ENCODE data around the gene SYT9.
"Not testable (repeated sequence)": the region's sequence is repeated elsewhere in the genome, so short reads cannot be mapped to it uniquely, and the experiment has no call there.

SYT9 gene

GRCh38 chr11:7307836-7308235, 56.1 kb downstream of the SYT9 start:
- DNase-seq (ENCODE audit: low read depth) = no peak
- H3K27me3 ChIP-seq (replicated peaks; ENCODE audit: control insufficient read depth, insufficient read depth, low read length) = no peaks in the 10 kb centered on the region
- no peaks in the 10 kb centered on the region for H3K9me3 ChIP-seq (ENCODE audit: control insufficient read depth, low read length)
- H3K9ac ChIP-seq (ENCODE audit: low read length) = no peak overlapping the region
- H3K4me1 ChIP-seq (ENCODE audit: control insufficient read depth, insufficient read depth, low read length) = no peaks in the 10 kb centered on the region
- no peak overlapping the region for H3K4me3 ChIP-seq (ENCODE audit: low read length)
- no peaks in the 10 kb centered on the region for H3K36me3 ChIP-seq (ENCODE audit: control insufficient read depth, insufficient read depth, low read length, severe bottlenecking)

GRCh38 chr11:7311903-7312302, 60.2 kb downstream of the SYT9 start:
- no peaks in the 10 kb centered on the region for H3K4me1 ChIP-seq (ENCODE audit: control insufficient read depth, insufficient read depth, low read length)
- H3K9me3 ChIP-seq (ENCODE audit: control insufficient read depth, low read length) = peaks cover 2% of the 10 kb centered on the region
- DNase-seq (ENCODE audit: low read depth) = no peak
- H3K4me3 ChIP-seq (ENCODE audit: low read length) = no peak overlapping the region
- no peak overlapping the region for H3K9ac ChIP-seq (ENCODE audit: low read length)
- peaks cover 6% of the 10 kb centered on the region for H3K27me3 ChIP-seq (replicated peaks; ENCODE audit: control insufficient read depth, insufficient read depth, low read length)
- H3K36me3 ChIP-seq (ENCODE audit: control insufficient read depth, insufficient read depth, low read length, severe bottlenecking) = no peaks in the 10 kb centered on the region

GRCh38 chr11:7314811-7315604, 63.3 kb downstream of the SYT9 start:
- Histone ChIP-seq H3K4me1 (ENCODE audit: control insufficient read depth, insufficient read depth, low read length) (no peaks in the 10 kb centered on the region), H3K27me3 (replicated peaks; ENCODE audit: control insufficient read depth, insufficient read depth, low read length) (peaks cover 12% of the 10 kb centered on the region), H3K4me3 (ENCODE audit: low read length) (no peak overlapping the region), H3K9me3 (ENCODE audit: control insufficient read depth, low read length) (peaks cover 2% of the 10 kb centered on the region), H3K9ac (ENCODE audit: low read length) (no peak overlapping the region), H3K36me3 (ENCODE audit: control insufficient read depth, insufficient read depth, low read length, severe bottlenecking) (no peaks in the 10 kb centered on the region)
- no peak for DNase-seq (ENCODE audit: low read depth)

- Histone ChIP-seq H3K36me3 (ENCODE audit: control insufficient read depth, insufficient read depth, low read length, severe bottlenecking) (no peaks in the 10 kb centered on the region), H3K4me1 (ENCODE audit: control insufficient read depth, insufficient read depth, low read length) (no peaks in the 10 kb centered on the region), H3K9ac (ENCODE audit: low read length) (no peak overlapping the region), H3K27me3 (replicated peaks; ENCODE audit: control insufficient read depth, insufficient read depth, low read length) (peaks cover 7% of the 10 kb centered on the region), H3K4me3 (ENCODE audit: low read length) (no peak overlapping the region), H3K9me3 (ENCODE audit: control insufficient read depth, low read length) (peaks cover 2% of the 10 kb centered on the region)
- no peak for DNase-seq (ENCODE audit: low read depth)
These were observed 67.8 kb downstream of the SYT9 start for GRCh38 chr11:7319501-7319900.

- Histone ChIP-seq H3K27me3 (replicated peaks; ENCODE audit: control insufficient read depth, insufficient read depth, low read length) (peaks cover 6% of the 10 kb centered on the region), H3K4me1 (ENCODE audit: control insufficient read depth, insufficient read depth, low read length) (no peaks in the 10 kb centered on the region), H3K9ac (ENCODE audit: low read length) (no peak overlapping the region), H3K36me3 (ENCODE audit: control insufficient read depth, insufficient read depth, low read length, severe bottlenecking) (no peaks in the 10 kb centered on the region), H3K9me3 (ENCODE audit: control insufficient read depth, low read length) (peaks cover 2% of the 10 kb centered on the region), H3K4me3 (ENCODE audit: low read length) (no peak overlapping the region)
- DNase-seq (ENCODE audit: low read depth) = no peak
These were observed 68.6 kb downstream of the SYT9 start for GRCh38 chr11:7320306-7320705.

- Histone ChIP-seq H3K36me3 (ENCODE audit: control insufficient read depth, insufficient read depth, low read length, severe bottlenecking) (no peaks in the 10 kb centered on the region), H3K9ac (ENCODE audit: low read length) (no peak overlapping the region), H3K9me3 (ENCODE audit: control insufficient read depth, low read length) (peaks cover 2% of the 10 kb centered on the region), H3K4me3 (ENCODE audit: low read length) (no peak overlapping the region), H3K4me1 (ENCODE audit: control insufficient read depth, insufficient read depth, low read length) (no peaks in the 10 kb centered on the region), H3K27me3 (replicated peaks; ENCODE audit: control insufficient read depth, insufficient read depth, low read length) (peaks cover 6% of the 10 kb centered on the region)
- DNase-seq (ENCODE audit: low read depth) = no peak
These were observed 70.1 kb downstream of the SYT9 start for GRCh38 chr11:7321473-7322450.

GRCh38 chr11:7332451-7332850, 80.7 kb downstream of the SYT9 start:
- Histone ChIP-seq H3K9me3 (ENCODE audit: control insufficient read depth, low read length) (peaks cover 8% of the 10 kb centered on the region), H3K4me3 (ENCODE audit: low read length) (no peak overlapping the region), H3K4me1 (ENCODE audit: control insufficient read depth, insufficient read depth, low read length) (no peaks in the 10 kb centered on the region), H3K36me3 (ENCODE audit: control insufficient read depth, insufficient read depth, low read length, severe bottlenecking) (no peaks in the 10 kb centered on the region), H3K9ac (ENCODE audit: low read length) (no peak overlapping the region), H3K27me3 (replicated peaks; ENCODE audit: control insufficient read depth, insufficient read depth, low read length) (no peaks in the 10 kb centered on the region)
- no peak for DNase-seq (ENCODE audit: low read depth)

GRCh38 chr11:7332962-7333361, 81.3 kb downstream of the SYT9 start:
- Histone ChIP-seq H3K9me3 (ENCODE audit: control insufficient read depth, low read length) (peaks cover 8% of the 10 kb centered on the region), H3K4me3 (ENCODE audit: low read length) (no peak overlapping the region), H3K27me3 (replicated peaks; ENCODE audit: control insufficient read depth, insufficient read depth, low read length) (no peaks in the 10 kb centered on the region), H3K9ac (ENCODE audit: low read length) (no peak overlapping the region), H3K36me3 (ENCODE audit: control insufficient read depth, insufficient read depth, low read length, severe bottlenecking) (no peaks in the 10 kb centered on the region), H3K4me1 (ENCODE audit: control insufficient read depth, insufficient read depth, low read length) (no peaks in the 10 kb centered on the region)
- no peak for DNase-seq (ENCODE audit: low read depth)

GRCh38 chr11:7335442-7335841, 83.7 kb downstream of the SYT9 start:
- H3K36me3 ChIP-seq (ENCODE audit: control insufficient read depth, insufficient read depth, low read length, severe bottlenecking); H3K4me1 ChIP-seq (ENCODE audit: control insufficient read depth, insufficient read depth, low read length); DNase-seq (ENCODE audit: low read depth); H3K4me3 ChIP-seq (ENCODE audit: low read length); H3K27me3 ChIP-seq (replicated peaks; ENCODE audit: control insufficient read depth, insufficient read depth, low read length); H3K9ac ChIP-seq (ENCODE audit: low read length): not testable (repeated sequence)
- H3K9me3 ChIP-seq (ENCODE audit: control insufficient read depth, low read length) = peaks cover 23% of the 10 kb centered on the region

- no peak overlapping the region for H3K4me3 ChIP-seq (ENCODE audit: low read length)
- peaks cover 20% of the 10 kb centered on the region for H3K9me3 ChIP-seq (ENCODE audit: control insufficient read depth, low read length)
- DNase-seq (ENCODE audit: low read depth) = no peak
- H3K4me1 ChIP-seq (ENCODE audit: control insufficient read depth, insufficient read depth, low read length) = no peaks in the 10 kb centered on the region
- no peaks in the 10 kb centered on the region for H3K36me3 ChIP-seq (ENCODE audit: control insufficient read depth, insufficient read depth, low read length, severe bottlenecking)
- no peak overlapping the region for H3K9ac ChIP-seq (ENCODE audit: low read length)
- H3K27me3 ChIP-seq (replicated peaks; ENCODE audit: control insufficient read depth, insufficient read depth, low read length) = peaks cover 5% of the 10 kb centered on the region
These were observed 89.8 kb downstream of the SYT9 start for GRCh38 chr11:7341551-7341950.

GRCh38 chr11:7347611-7348431, 96.1 kb downstream of the SYT9 start:
- Histone ChIP-seq H3K9ac (ENCODE audit: low read length) (no peak overlapping the region), H3K36me3 (ENCODE audit: control insufficient read depth, insufficient read depth, low read length, severe bottlenecking) (no peaks in the 10 kb centered on the region), H3K4me1 (ENCODE audit: control insufficient read depth, insufficient read depth, low read length) (peaks cover 5% of the 10 kb centered on the region), H3K9me3 (ENCODE audit: control insufficient read depth, low read length) (no peaks in the 10 kb centered on the region), H3K27me3 (replicated peaks; ENCODE audit: control insufficient read depth, insufficient read depth, low read length) (peaks cover 23% of the 10 kb centered on the region), H3K4me3 (ENCODE audit: low read length) (no peak overlapping the region)
- no peak for DNase-seq (ENCODE audit: low read depth)
